OCI-LY1 (cell line): Measurements from ENCODE around the gene VWA2.

Experiments used
- H2AFZ ChIP-seq: fragments of 200-600 bp; sonication (generic), shearing (Covaris generic); 2 replicates; pipeline ENCODE4 v1.6.0; 2014; ENCODE audit warnings: antibody characterized with exemption, mild to moderate bottlenecking, low read length
- H3F3A ChIP-seq: fragments of 200-600 bp; sonication (generic), shearing (Covaris generic); 2 replicates; pipeline ENCODE4 v1.6.0; 2014; ENCODE audit warnings: mild to moderate bottlenecking, antibody characterized with exemption, low read length, moderate library complexity; ENCODE audit not compliant: insufficient read depth
- H3K27ac ChIP-seq: fragments of 200-600 bp; sonication (generic); 2 replicates; pipeline ENCODE4 v1.5.1; 2014; ENCODE audit warnings: low read length, mixed run types, mild to moderate bottlenecking, low read depth; ENCODE audit not compliant: poor library complexity, severe bottlenecking
- H3K27me3 ChIP-seq: fragments of 200-600 bp; sonication (generic); 2 replicates; pipeline ENCODE4 v1.6.0; 2014; ENCODE audit warnings: antibody characterized with exemption, mild to moderate bottlenecking, low read length, moderate library complexity; ENCODE audit not compliant: insufficient read depth
- H3K36me3 ChIP-seq: fragments of 200-600 bp; sonication (generic); 2 replicates; pipeline ENCODE4 v1.6.1; 2014; ENCODE audit warnings: mild to moderate bottlenecking, antibody characterized with exemption, low read length, moderate library complexity, mixed read lengths; ENCODE audit not compliant: insufficient read depth
- H3K4me1 ChIP-seq: fragments of 200-600 bp; sonication (generic); 2 replicates; pipeline ENCODE4 v1.5.1; 2014; ENCODE audit warnings: mild to moderate bottlenecking, low read length, moderate library complexity; ENCODE audit not compliant: insufficient read depth, severe bottlenecking
- H3K4me2 ChIP-seq: fragments of 200-600 bp; sonication (generic), shearing (Covaris generic); 2 replicates; pipeline ENCODE4 v1.6.1; 2014; ENCODE audit warnings: low read length
- H3K4me3 ChIP-seq: fragments of 200-600 bp; sonication (generic); 2 replicates; pipeline ENCODE4 v1.5.1; 2014; ENCODE audit warnings: low read length, low read depth, mild to moderate bottlenecking, mixed read lengths; ENCODE audit not compliant: poor library complexity, severe bottlenecking
- H3K79me2 ChIP-seq: fragments of 200-600 bp; shearing (Covaris generic); 2 replicates; pipeline ENCODE4 v1.6.1; 2016; ENCODE audit warnings: mixed run types, low read length, mixed read lengths; ENCODE audit not compliant: insufficient read depth
- H3K9ac ChIP-seq: fragments of 200-600 bp; sonication (generic), shearing (Covaris generic); 2 replicates; pipeline ENCODE4 v1.6.1; 2014; ENCODE audit warnings: mild to moderate bottlenecking, low read length, mixed read lengths
- H3K9me2 ChIP-seq: fragments of 200-600 bp; sonication (generic), shearing (Covaris generic); 2 replicates; pipeline ENCODE4 v1.6.1; 2014; ENCODE audit warnings: low read depth, mild to moderate bottlenecking, low read length, mixed read lengths
- H3K9me3 ChIP-seq: fragments of 200-600 bp; shearing (Covaris generic); 2 replicates; pipeline ENCODE4 v1.6.1; 2014; ENCODE audit warnings: low read length, mixed read lengths
- H4K20me1 ChIP-seq: fragments of 200-600 bp; sonication (generic), shearing (Covaris generic); 2 replicates; pipeline ENCODE4 v1.6.0; 2016; ENCODE audit warnings: mild to moderate bottlenecking, low read length; ENCODE audit not compliant: insufficient read depth
- EZH2 ChIP-seq: fragments of 200-600 bp; sonication (generic), shearing (Covaris generic); IDR thresholded peaks from 2 replicates; pipeline ENCODE4 v1.8.0; 2017; ENCODE audit warnings: borderline replicate concordance, mixed run types, mild to moderate bottlenecking, antibody characterized with exemption, low read length, moderate library complexity, mixed read lengths
- TF ChIP-seq, protein P1 (sequence below): fragments of 200-600 bp; sonication (generic), shearing (Covaris generic); IDR thresholded peaks from 2 replicates; pipeline ENCODE4 v1.5.1; 2017; ENCODE audit warnings: mild to moderate bottlenecking, antibody characterized with exemption, low read length, moderate library complexity, mixed read lengths

Gene VWA2

DNA sequence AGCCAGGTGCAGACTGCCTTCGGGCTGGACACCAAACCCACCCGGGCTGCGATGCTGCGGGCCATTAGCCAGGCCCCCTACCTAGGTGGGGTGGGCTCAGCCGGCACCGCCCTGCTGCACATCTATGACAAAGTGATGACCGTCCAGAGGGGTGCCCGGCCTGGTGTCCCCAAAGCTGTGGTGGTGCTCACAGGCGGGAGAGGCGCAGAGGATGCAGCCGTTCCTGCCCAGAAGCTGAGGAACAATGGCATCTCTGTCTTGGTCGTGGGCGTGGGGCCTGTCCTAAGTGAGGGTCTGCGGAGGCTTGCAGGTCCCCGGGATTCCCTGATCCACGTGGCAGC is 50.0 kb downstream of the VWA2 start:
- Histone ChIP-seq H3K9me3 (no peaks in the 10 kb centered on the region), H3K4me3 (no peak overlapping the region), H3K27ac (no peak overlapping the region), H3K4me1 (no peaks in the 10 kb centered on the region), H3K9me2 (no peaks in the 10 kb centered on the region), H3K27me3 (no peaks in the 10 kb centered on the region; the same call in 1 of the 2 replicates), H3K36me3 (no peaks in the 10 kb centered on the region), H3K4me2 (no peak overlapping the region), H4K20me1 (no peaks in the 10 kb centered on the region), H2AFZ (no peak overlapping the region), H3F3A (no peaks in the 10 kb centered on the region), H3K9ac (no peak overlapping the region), H3K79me2 (no peaks in the 10 kb centered on the region)
- TF ChIP-seq EZH2, result no peak
- TF ChIP-seq, protein P1, sequence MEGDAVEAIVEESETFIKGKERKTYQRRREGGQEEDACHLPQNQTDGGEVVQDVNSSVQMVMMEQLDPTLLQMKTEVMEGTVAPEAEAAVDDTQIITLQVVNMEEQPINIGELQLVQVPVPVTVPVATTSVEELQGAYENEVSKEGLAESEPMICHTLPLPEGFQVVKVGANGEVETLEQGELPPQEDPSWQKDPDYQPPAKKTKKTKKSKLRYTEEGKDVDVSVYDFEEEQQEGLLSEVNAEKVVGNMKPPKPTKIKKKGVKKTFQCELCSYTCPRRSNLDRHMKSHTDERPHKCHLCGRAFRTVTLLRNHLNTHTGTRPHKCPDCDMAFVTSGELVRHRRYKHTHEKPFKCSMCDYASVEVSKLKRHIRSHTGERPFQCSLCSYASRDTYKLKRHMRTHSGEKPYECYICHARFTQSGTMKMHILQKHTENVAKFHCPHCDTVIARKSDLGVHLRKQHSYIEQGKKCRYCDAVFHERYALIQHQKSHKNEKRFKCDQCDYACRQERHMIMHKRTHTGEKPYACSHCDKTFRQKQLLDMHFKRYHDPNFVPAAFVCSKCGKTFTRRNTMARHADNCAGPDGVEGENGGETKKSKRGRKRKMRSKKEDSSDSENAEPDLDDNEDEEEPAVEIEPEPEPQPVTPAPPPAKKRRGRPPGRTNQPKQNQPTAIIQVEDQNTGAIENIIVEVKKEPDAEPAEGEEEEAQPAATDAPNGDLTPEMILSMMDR, result no peak

DNA sequence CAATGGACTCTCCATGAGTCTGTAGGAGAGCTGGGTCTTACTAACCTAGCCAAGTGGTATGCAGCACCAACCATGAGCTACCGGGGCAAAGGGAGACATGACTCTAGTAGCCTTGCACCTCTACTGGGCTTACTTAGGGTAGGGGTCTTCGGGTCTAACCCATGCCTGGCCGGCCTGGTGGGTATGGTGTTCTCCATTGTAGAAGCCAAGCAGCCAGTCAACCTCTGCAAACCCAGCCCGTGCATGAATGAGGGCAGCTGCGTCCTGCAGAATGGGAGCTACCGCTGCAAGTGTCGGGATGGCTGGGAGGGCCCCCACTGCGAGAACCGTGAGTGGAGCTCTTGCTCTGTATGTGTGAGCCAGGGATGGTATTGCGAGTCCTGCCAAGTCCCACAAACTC is 51.0 kb downstream of the VWA2 start:
- Histone ChIP-seq H3K9me3 (no peaks in the 10 kb centered on the region; the same call in 1 of the 2 replicates), H3K4me2 (no peak overlapping the region), H3K9me2 (no peaks in the 10 kb centered on the region), H3K27ac (no peak overlapping the region), H3K27me3 (no peaks in the 10 kb centered on the region; the same call in 1 of the 2 replicates), H3K4me1 (no peaks in the 10 kb centered on the region), H2AFZ (no peak overlapping the region), H3F3A (no peaks in the 10 kb centered on the region), H4K20me1 (no peaks in the 10 kb centered on the region), H3K4me3 (no peak overlapping the region), H3K9ac (no peak overlapping the region), H3K36me3 (no peaks in the 10 kb centered on the region), H3K79me2 (no peaks in the 10 kb centered on the region)
- TF ChIP-seq, protein P1, result no peak
- no peak for TF ChIP-seq EZH2

DNA sequence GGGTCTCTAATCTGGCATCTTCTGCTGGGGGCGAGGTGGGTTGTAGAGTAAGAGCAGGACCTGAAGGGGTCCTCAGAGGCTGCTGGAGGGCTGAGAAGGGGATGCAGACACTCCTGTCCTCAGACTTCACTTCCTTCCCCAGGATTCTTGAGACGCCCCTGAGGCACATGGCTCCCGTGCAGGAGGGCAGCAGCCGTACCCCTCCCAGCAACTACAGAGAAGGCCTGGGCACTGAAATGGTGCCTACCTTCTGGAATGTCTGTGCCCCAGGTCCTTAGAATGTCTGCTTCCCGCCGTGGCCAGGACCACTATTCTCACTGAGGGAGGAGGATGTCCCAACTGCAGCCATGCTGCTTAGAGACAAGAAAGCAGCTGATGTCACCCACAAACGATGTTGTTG is 52.0 kb downstream of the VWA2 start:
- Histone ChIP-seq H3K36me3 (no peaks in the 10 kb centered on the region; the same call in 1 of the 2 replicates), H3K9me2 (no peaks in the 10 kb centered on the region), H2AFZ (no peak overlapping the region), H3F3A (no peaks in the 10 kb centered on the region), H3K4me1 (no peaks in the 10 kb centered on the region), H3K79me2 (no peaks in the 10 kb centered on the region), H3K4me3 (no peak overlapping the region), H3K4me2 (no peak overlapping the region), H3K9me3 (peaks cover 6% of the 10 kb centered on the region; the same call in 1 of the 2 replicates), H4K20me1 (no peaks in the 10 kb centered on the region), H3K27me3 (no peaks in the 10 kb centered on the region; the same call in 1 of the 2 replicates), H3K9ac (no peak overlapping the region), H3K27ac (no peak overlapping the region)
- no peak for TF ChIP-seq EZH2
- TF ChIP-seq, protein P1, result no peak
